ENCODE measurements around the gene LYPD6B. TPM values are rescaled to one million over a fixed set of nuclear protein-coding genes. Genes with fewer than 3 reads are reported as not detected.

Gene LYPD6B
- polyA plus RNA-seq, 3 donors, result not detected

GRCh38 chr2:149132339-149132738 is 93.8 kb downstream of the LYPD6B start:
- no peak overlapping the region for H3K9ac ChIP-seq (ENCODE audit: insufficient read depth, low read length, poor library complexity, severe bottlenecking)
- no peaks in the 10 kb centered on the region for H3K79me2 ChIP-seq (ENCODE audit: insufficient read depth, low read length)
- no peaks in the 10 kb centered on the region for H4K20me1 ChIP-seq (ENCODE audit: insufficient read depth, low read length)

DNA sequence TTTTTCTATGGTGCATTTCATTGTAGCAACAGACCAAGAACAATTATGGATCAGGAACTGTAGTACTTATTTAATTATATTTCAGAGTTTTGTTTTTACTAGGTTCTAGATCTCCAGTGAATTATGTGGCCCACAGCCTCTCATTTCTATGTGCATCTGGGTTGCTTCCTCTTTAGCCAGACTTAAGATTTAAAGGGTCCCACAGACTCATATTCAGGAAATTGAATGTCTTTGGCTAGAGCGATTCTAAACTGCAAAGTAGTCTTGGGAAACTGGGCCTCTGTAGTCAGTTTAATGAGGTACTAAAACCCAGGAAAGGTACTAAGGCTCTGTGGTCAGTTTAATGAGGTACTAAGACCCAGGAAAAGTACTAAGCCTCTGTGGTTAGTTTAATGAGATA is 94.4 kb downstream of the LYPD6B start:
- no peaks in the 10 kb centered on the region for H3K36me3 Mint-ChIP-seq
- H3K27me3 Mint-ChIP-seq (ENCODE audit: low read depth in 3 of 3), result peaks cover 2 to 8% (median 7%) of the 10 kb centered on the region in 3 donors
- no peak overlapping the region for H3K27ac Mint-ChIP-seq
- WGBS (ENCODE audit: insufficient coverage), result no CpG with 5 or more reads among the region's 1 CpG
- DNase-seq, result no peak
- H2AFZ ChIP-seq (ENCODE audit: insufficient read depth, low read depth, low read length, poor library complexity, severe bottlenecking), result no peak overlapping the region
- intact Hi-C loops (cut with micrococcal nuclease), result no loop called here
- H3K4me3 Mint-ChIP-seq, result no peak overlapping the region
- H4K20me1 ChIP-seq (ENCODE audit: insufficient read depth, low read length), result no peaks in the 10 kb centered on the region
- no peaks in the 10 kb centered on the region for H3K79me2 ChIP-seq (ENCODE audit: insufficient read depth, low read length)
- TF ChIP-seq, protein P1, sequence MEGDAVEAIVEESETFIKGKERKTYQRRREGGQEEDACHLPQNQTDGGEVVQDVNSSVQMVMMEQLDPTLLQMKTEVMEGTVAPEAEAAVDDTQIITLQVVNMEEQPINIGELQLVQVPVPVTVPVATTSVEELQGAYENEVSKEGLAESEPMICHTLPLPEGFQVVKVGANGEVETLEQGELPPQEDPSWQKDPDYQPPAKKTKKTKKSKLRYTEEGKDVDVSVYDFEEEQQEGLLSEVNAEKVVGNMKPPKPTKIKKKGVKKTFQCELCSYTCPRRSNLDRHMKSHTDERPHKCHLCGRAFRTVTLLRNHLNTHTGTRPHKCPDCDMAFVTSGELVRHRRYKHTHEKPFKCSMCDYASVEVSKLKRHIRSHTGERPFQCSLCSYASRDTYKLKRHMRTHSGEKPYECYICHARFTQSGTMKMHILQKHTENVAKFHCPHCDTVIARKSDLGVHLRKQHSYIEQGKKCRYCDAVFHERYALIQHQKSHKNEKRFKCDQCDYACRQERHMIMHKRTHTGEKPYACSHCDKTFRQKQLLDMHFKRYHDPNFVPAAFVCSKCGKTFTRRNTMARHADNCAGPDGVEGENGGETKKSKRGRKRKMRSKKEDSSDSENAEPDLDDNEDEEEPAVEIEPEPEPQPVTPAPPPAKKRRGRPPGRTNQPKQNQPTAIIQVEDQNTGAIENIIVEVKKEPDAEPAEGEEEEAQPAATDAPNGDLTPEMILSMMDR (IDR thresholded peaks at IDR 0.05), result no peak
- H3K9me3 ChIP-seq (replicated peaks in 1 of 2; ENCODE audit: control insufficient read depth in 1 of 2, insufficient read depth in 1 of 2, low read length in 2 of 2), result no peaks in the 10 kb centered on the region
- no peak overlapping the region for H3K4me2 ChIP-seq (replicated peaks; ENCODE audit: extremely low read depth, low read length, poor library complexity, severe bottlenecking)
- H3K27ac ChIP-seq (ENCODE audit: low read depth in 1 of 2, low read length in 2 of 2), result no peak overlapping the region
- no peaks in the 10 kb centered on the region for H3K4me1 ChIP-seq (ENCODE audit: control insufficient read depth in 1 of 2, insufficient read depth in 2 of 2, low read length in 2 of 2)
- H3K4me1 Mint-ChIP-seq, result peaks cover 10% of the 10 kb centered on the region
- no peaks in the 10 kb centered on the region for H3K36me3 ChIP-seq (replicated peaks in 1 of 2; ENCODE audit: control insufficient read depth in 1 of 2, insufficient read depth in 2 of 2, low read length in 2 of 2)
- no peak overlapping the region for H3K9ac ChIP-seq (ENCODE audit: insufficient read depth, low read length, poor library complexity, severe bottlenecking)
- peaks cover 2 to 3% of the 10 kb centered on the region in 2 donors for H3K27me3 ChIP-seq (ENCODE audit: control insufficient read depth in 2 of 2, insufficient read depth in 2 of 2, low read length in 2 of 2)
- no peaks in the 10 kb centered on the region for H3K9me3 Mint-ChIP-seq
- H3K4me3 ChIP-seq (replicated peaks in 1 of 3; ENCODE audit: low read depth in 2 of 3, low read length in 3 of 3), result no peak overlapping the region

More at GRCh38 chr2:149132339-149132738, 93.8 kb downstream of the LYPD6B start:
- Mint-ChIP-seq H3K4me3 (no peak overlapping the region), H3K9me3 (no peaks in the 10 kb centered on the region), H3K4me1 (peaks cover 10% of the 10 kb centered on the region), H3K27ac (no peak overlapping the region), H3K36me3 (no peaks in the 10 kb centered on the region), H3K27me3 (ENCODE audit: low read depth in 3 of 3) (peaks cover 2 to 9% (median 7%) of the 10 kb centered on the region in 3 donors)
- Histone ChIP-seq H3K4me3 (replicated peaks in 1 of 3; ENCODE audit: low read depth in 2 of 3, low read length in 3 of 3) (no peak overlapping the region), H3K4me1 (ENCODE audit: control insufficient read depth in 1 of 2, insufficient read depth in 2 of 2, low read length in 2 of 2) (no peaks in the 10 kb centered on the region), H2AFZ (ENCODE audit: insufficient read depth, low read depth, low read length, poor library complexity, severe bottlenecking) (no peak overlapping the region), H3K4me2 (replicated peaks; ENCODE audit: extremely low read depth, low read length, poor library complexity, severe bottlenecking) (no peak overlapping the region), H3K27me3 (ENCODE audit: control insufficient read depth in 2 of 2, insufficient read depth in 2 of 2, low read length in 2 of 2) (peaks cover 0 to 2% of the 10 kb centered on the region in 2 donors), H3K9me3 (replicated peaks in 1 of 2; ENCODE audit: control insufficient read depth in 1 of 2, insufficient read depth in 1 of 2, low read length in 2 of 2) (no peaks in the 10 kb centered on the region), H3K27ac (ENCODE audit: low read depth in 1 of 2, low read length in 2 of 2) (no peak overlapping the region), H3K36me3 (replicated peaks in 1 of 2; ENCODE audit: control insufficient read depth in 1 of 2, insufficient read depth in 2 of 2, low read length in 2 of 2) (no peaks in the 10 kb centered on the region)
- TF ChIP-seq, protein P1 (IDR thresholded peaks at IDR 0.05), result no peak
- DNase-seq, result no peak
- WGBS (ENCODE audit: insufficient coverage), result 100% methylated on average over 1 of the region's 3 CpGs
- intact Hi-C loops (cut with micrococcal nuclease), result no loop called here
